Stimulated activated CD4-positive, alpha-beta T cell treated with anti-CD3 and anti-CD28 coated beads, Interleukin-4, amount 100 ng/mL, for 48 hours (primary cell): ENCODE data around the gene VIL1.

Experiments
- DNase-seq, 2 donors: peaks; one replicate each; pipeline ENCODE4 v3.0.0-alpha.2; 2020; ENCODE audit warnings: low read depth in 2 of 2

Gene VIL1

DNA sequence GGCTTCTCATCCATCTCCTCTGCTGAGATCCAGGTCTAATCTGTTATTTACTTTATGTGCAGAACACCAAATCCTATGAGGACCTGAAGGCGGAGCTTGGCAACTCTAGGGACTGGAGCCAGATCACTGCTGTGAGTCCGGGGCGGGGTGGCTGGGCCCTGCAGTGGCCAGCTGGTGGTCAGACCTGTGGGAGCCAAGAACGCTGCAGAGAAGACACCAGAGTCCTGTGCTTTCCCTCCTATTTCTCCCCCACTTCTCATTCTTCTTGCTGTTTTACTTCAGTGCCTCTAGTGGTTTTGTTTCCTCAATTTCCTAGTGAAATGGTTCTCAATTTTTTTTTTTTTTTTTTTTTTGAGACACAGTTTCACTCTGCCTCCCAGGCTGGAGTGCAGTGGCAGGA, 19.7 kb downstream of the VIL1 start:
- no peak for DNase-seq

DNA sequence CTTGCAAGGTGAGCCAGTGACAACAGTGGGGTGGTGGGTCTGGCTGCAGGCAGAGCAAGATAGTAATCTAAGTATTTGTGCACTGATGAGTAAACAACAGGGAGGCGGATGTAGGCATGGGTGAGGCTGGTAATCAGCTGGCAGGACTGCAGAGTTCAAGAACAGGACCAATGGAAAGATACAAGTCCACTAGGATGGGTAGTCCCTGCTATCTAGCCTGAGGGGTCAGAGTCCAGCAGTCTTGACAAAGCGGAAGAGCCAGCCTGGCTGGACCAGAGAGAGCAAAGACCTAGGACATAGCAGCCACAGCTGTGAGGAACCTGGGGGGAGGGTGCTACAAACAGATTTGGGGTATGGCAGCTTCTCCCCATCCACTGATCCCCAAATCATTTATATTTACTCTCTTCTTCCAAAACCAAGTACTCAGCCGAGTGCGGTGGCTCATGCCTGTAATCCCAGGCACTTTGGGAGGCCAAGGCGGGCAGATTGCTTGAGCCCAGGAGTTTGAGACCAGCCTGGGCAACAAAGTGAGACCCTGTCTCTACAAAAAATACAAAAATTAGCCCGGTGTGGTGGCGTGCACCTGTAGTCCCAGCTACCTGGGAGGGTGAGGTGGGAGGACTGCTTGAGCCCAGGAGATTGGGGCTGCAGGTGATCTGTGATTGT, 25.9 kb downstream of the VIL1 start:
- DNase-seq, result no peak

DNA sequence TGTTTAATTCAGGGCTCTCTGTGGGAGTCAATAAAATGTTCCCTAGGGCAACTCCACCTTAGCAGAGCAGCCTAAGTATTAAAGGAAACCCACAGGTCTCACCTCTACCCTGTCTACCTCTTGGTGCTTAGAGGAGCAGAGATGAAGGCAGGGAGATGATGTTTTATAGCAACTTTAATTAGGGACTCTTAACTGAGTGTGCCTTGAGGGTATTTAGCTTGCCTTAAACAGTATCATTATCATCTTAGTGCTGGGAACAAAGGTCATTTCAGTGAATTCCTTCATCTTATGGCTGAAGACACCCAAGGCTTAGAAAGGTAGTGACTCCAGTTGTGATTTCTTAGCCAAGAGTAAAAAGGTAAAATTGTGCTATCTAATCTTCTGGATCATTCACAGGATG, 26.7 kb downstream of the VIL1 start:
- DNase-seq, result no peak

DNA sequence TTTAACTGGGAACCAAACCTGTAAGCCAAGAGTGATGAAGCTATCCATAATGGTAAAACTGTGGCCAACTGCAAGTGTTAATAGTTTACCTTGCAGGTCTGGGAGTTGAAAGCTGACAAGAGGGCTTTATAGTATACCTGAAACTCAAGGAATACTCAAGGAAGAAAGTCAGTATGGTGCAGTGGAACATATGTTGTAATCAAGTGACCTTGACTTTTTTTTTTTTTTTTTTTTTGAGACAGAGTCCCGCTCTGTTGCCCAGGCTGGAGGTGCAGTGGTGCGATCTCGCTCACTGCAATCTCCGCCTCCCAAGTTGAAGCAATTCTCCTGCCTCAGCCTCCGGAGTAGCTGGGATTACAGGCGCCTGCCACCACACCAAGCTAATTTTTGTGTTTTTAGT, 27.6 kb downstream of the VIL1 start:
- DNase-seq, result no peak

DNA sequence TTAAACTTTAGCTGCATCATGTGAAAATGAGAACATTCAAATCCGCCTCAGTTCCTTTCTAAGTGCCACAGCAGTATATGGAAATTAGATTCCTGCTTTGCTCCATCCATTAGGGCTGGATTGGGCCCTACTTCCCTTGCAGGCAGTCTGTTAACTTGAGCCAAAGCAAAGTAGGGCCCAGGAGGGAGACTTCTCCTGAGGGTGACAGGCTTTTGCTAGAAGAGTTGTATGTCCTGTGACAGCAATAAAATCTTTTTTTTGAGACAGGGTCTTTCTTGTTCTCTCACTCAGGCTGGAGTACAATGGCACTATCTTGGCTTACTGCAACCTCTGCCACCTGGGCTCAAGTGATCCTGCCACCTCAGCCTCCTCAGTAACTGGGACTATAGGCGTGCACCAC, 28.1 kb downstream of the VIL1 start:
- DNase-seq, result no peak

DNA sequence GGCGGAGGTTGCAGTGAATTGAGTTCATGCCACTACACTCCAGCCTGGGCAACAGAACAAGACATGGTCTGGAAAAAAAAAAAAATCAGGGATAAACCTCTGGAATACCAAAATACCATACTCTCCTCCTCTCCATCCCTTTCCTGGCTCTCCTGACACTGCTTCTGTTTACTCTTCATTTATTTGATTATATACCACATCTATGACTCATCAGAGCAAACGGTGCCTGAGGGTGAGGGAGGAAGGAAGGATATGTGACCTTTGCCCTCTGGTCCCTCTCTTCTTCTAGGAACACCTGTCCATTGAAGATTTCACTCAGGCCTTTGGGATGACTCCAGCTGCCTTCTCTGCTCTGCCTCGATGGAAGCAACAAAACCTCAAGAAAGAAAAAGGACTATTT, 30.0 kb downstream of the VIL1 start:
- DNase-seq, result no peak

DNA sequence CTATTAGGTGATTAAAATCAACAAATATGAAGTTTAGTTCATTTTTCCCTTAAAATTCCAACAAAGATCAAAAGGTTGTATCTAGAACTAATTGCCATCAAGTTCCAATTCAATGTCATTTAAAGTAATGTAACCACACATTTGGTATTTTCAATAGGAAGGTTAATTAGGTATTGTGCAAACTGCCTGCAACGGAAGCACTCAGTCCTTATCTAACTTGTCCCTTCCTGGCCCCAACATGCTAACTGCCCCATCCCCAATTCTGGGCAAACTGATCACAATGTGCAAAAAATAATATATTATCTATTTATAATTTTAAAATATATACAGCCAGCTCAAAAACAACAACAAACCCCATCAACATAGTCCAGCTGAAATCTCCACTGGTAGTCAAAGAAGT, 33.2 kb downstream of the VIL1 start:
- DNase-seq, result no peak

DNA sequence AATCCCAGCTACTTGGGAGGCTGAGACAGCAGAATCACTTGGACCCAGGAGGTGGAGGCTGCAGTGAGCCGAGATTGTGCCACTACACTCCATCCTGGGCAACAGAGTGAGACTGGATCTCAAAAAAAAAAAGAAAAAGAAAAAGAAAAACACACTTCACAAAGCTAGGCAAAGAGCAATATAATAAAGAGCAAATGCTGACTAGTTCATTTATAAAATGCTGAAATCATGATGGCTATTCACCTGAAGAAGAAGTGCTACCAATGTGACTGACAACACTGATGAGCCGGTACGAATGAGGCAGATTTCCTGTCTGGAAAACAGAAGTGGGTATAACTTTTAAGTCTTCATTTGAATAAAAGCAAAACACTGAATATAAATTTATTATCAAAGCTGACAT, 37.9 kb downstream of the VIL1 start:
- DNase-seq, result no peak

DNA sequence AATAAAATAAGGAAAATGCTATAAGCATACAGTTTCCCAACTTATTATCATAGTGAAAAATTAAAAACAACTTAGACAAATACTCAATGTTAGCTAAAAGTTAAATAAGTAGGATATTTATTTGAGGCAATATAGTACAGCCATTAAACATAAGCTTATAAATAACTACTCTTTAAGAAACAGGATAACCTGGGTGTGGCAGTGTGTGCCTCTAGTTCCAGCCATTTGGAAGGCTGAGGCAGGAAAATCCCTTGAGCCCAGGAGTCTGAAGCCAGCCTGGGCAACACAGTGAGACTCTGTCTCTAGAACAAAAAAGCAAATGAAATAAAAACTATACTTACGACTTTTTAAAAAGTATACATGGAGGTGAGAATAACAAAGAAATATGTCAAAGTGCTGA, 39.7 kb downstream of the VIL1 start:
- no peak for DNase-seq

DNA sequence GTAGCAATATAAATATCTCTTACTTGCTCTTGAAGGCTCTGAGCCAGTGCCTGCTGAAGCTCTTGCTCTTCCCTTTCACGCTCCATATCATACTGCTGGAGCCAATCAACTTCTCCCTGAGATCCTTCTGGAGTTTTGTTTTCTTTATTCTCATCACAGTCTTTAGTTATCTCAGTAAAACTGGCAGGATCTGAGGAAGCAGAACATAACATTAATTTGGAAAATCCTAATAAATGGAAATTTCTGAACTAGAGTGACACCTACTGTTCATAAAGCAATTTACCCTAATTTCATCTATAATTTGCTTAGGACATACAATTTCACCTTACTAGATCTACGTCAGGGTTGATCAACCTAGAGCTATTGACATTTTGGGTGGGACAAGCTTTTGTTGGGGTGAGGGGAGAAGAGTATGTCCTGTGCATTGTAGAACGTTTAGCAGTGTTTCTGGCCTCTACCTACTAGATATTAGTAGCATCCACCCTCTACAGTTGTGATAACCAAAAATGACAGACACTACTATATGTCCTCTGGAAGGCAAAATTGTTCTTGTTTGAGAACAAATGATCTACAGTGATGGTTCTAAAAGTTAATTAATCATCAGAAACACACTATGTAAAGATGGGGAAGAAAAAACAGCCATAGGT, 47.2 kb downstream of the VIL1 start:
- DNase-seq, result no peak

DNA sequence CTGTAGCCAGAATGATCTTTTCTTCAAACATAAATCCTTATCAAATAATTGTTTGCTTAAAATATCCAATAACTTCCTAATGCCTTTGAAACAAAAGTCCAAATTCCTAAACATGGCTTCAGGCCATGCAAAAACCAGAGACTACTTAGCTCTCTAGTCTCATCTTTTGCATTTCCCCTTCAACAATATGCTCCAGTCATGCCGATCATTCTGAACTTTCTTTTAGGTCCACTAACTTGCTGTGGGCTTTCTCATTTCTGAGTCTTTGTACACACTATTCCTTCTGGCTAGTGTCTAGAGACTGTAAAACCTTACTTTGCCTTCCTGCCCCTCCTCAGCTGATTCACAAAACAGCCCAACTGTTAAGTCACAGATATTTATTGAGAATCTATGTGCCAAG, 51.5 kb downstream of the VIL1 start:
- no peak for DNase-seq

DNA sequence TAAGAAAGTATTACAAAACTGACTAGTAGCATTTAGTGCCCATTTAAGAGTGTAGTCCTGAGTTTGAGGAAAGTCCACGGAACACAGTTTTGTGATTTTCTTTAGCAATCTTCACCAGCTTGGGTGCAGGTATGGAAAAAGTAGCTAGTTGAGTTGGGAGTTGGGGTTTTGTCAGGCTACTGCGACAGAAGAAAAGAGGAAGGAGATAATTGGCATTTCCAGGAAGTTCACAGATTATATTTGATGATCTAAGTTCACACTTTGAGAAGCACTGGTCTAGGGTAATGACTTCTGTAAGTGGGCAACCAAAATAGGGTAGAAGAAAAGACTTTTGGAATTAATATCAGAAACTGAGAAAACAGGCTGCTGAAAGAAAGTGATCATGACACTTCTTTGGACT, 52.1 kb downstream of the VIL1 start:
- no peak for DNase-seq

DNA sequence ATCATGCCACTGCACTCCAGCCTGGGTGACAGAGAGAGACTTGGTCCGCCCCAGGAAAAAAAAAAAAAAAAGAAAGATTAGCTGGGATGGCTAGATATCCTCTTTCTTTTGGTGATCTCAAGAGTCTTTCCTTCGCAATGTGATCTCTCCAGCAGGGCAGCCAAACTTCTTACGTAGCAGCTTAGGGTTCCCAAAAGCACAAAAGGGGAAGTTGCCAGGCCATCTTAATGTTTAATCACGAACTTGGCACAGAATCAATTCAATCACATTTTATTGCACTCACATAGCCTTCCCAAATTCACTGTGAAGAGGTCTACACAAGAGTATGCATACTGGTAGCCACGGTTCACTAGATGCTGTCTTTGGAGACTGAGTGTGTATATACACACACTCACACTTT, 53.1 kb downstream of the VIL1 start:
- no peak for DNase-seq

DNA sequence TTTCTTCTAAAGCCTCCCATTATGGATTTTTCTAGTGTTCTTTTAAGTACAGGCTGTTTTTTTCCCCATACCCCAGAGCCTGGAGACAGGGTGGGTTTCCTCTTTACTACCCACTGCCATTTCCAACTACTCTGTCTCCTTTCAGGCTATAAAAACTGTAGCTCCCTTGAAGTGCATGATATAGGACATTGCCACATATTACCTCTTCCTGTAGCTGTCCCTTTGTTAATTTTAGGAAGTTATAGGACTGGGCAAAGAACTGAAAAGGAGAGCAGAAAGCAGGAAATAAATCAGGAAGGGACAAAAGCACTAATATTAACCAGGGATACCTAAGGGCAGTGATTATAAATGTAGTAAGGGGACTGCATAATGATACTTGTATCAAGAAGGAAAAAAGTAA, 54.1 kb downstream of the VIL1 start:
- DNase-seq, result no peak

DNA sequence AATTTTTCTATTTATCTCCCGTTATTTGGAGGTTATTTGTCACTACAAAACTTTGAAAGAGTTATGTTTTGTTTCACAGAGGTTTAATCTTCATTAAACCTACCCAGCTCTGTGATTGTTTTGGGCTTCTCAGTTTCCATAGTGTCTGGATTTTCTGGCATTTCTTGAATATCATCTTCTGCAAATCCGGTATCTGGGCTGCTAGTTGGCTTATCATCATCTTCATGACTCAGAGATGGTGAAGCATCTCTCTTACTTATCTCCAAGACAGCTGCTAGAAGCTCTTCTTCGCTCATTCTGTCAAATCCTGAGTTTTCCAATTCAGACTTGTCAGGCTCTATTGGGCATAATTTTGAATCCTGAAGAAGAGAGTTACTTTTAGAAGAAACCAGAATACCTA, 55.6 kb downstream of the VIL1 start:
- no peak for DNase-seq

DNA sequence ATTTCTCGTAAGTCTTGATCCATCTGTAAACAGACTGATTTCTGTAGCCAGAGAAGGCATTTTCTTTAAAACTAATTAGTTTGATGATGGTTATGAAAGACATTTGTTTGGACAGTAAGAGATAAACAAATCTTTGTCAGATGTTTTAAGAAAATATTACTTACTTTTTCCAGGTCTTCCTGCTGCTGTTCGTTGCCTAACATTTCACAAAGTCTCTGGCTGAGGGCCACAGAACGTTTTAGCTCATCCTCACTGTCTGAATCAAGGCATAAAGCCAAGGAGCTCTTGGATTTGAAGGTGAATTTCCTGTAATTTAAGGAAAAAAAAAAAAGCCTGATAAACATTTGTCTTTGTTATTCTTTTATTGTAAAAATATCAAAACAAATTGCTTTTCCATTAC, 57.8 kb downstream of the VIL1 start:
- no peak for DNase-seq

DNA sequence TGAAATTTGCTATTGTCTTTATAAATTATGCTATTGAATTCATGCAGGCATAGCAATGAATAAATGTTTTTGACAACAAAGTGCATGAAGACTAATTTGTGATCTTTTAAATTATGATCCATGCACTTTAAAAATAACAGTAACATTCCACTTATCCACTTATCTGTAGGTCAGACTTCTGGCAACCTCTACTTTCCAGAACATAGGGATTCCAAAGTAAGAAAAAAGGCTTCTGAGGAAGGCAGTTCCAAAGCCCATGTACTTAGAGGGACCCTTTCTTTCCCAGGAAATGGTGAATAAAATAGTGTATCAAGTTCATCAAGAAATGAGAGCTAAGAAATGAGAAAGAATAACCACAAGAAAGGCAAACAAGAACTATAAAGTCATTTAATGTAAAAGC, 58.3 kb downstream of the VIL1 start:
- no peak for DNase-seq

DNA sequence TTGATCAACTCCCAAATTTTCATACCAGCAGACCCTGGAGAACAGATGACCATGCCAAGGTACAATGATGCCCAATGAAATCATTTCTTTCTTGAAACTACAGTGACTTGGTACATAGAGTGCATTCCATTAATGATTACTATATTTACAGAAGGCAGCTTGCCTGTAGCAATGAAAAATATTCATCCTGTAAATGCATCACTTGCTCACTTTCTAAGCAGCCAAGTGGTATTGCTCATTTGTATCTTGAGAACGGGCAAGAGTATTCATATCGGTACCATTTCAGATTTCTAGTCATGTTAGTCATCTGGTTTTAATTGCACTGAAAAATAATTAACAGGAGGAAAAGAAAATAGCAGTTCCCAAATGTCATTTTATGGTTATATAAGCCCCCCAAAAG, 59.6 kb downstream of the VIL1 start:
- DNase-seq, result no peak

DNA sequence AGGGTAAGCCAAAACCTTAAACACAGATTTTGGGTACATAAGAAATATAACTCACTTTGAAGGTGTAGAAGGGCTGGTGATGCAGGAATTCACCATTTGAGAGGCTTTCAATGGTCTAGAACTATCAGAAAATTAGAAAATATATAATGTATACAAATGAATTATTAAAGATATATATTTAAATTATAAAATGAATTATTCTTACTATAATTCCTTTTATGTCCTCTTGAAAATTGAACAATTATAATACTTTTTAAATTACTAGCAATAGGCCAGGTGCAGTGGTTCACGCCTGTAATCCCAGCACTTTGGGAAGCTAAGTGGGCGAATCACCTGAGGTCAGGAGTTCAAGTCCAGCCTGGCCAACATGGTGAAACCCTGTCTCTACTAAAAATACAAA, 60.7 kb downstream of the VIL1 start:
- no peak for DNase-seq

DNA sequence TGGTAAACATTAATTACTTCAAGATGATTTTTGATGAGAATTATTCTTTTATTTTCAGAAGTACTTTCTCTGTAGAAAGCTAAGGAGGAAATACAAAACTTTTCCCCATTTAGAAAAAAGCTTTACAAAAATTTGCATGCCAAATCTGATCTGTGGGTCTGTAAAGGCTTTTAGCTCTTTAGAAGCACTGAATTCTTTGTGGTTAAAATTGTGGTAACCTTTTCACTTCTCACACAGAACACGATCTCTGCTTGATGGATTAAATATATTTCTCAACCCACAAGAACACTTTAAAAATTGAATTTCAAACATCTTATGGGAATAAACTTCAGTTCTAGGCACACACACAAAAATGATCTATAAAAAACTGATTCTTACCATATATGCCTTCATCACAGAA, 63.7 kb downstream of the VIL1 start:
- DNase-seq, result no peak

DNA sequence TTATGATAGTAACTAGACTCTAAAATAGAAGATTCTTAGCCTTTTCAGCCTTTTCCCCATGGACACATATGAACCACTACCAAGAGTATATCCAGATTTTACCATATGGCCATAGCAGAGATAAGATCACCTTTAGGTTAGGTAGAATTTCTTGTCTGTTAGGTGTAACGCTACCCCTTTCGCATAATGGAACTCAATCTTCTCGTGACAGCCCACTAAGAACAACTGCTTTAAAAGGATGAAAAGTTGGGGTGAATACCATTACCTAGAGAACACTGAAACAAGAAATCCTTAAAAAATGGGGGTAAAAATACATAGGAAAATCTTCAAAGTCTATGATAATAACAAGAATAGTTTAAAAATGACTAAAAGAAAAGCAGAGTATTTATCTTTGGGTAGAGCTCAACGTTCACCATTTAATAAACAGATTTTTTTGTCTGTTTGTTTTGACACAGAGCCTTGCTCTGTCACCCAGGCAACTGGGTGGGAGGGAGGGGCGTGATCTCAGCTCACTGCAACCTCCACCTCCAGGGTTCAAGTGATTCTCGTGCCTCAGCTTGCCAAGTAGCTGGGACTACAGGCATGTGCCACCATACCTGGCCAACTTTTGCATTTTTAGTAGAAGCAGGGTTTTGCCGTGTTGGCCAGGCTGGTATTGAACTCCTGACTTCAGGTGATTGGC, 67.2 kb downstream of the VIL1 start:
- DNase-seq, result no peak

DNA sequence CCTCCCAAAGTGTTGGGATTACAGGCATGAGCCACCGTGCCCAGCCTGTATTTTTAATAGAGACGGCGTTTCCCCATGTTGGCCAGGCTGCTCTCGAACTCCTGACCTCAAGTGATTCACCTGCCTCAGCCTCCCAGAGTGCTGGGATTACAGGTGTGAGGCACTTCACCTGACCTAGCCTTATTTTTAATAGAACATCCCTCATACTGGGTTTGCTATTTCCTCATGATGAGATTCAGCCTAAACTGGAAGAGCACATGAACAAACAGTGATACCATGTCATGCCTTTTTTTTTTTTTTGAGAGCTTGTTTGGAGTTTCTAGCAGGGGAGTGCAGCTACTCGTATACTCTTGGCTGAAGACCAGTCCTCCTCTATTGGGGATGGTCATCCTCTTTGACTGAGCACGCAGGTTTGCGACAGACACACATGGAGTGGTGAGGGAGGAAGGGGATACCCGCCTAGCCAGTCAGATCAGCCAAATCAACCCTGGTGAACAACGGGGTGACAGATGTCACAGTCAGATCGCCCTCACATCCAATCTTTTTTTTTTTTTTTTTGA, 81.7 kb downstream of the VIL1 start:
- DNase-seq, result no peak

DNA sequence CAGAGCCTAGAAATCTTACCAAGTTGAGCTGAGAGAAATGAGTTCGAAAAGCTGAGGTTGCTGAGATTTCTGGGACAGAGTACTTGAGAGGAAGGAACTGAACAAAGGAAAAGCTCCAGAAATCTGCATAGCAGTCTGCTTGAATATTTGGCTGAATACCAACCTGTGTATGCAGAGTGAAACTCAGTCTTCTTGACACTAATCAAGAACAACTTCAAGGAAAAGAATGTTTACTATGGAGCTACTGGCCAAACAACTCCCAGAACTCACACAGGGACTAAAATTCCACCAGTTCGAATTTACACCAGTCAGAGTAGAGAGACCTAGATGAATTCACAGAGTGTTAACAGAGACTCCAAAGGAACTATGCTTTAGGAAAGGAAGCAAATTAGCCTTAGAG, 82.7 kb downstream of the VIL1 start:
- DNase-seq, result no peak
